T47D (cell line): ENCODE results near the gene MYL12A.
"Not testable (repeated sequence)": the region's sequence is repeated elsewhere in the genome, so short reads cannot be mapped to it uniquely, and the experiment has no call there.

Experiments used
- DNase-seq, 2 experiments: peaks; one replicate each; pipeline versions ENCODE4 v3.0.0 to v3.0.0-alpha.2; 2011 to 2012; ENCODE audit warnings: low read depth in 1 of 2, low spot score in 1 of 2
- JUND ChIP-seq: IDR thresholded peaks from 2 replicates; pipeline ENCODE4 v1.6.1; 2012; ENCODE audit warnings: low read depth
- in situ Hi-C: cut with HindIII; loops from 2 replicates; pipeline ENCODE4 v1.10.0; 2016; ENCODE audit warnings: low sequenced_read_pairs, low pct_unique_long_range_greater_than_20kb

Gene MYL12A

GRCh38 chr18:3247240-3248061, at the start of gene MYL12A:
Gene MYL12A (plus strand): TSS chr18:3247801. CDS start chr18:3253248, 5,447 bp downstream.
- in situ Hi-C loops, result no loop called here
- DNase-seq, result peak; percentile 52 to 96
- TF ChIP-seq JUND, result no peak

GRCh38 chr18:3198260-3198860, 49.2 kb upstream of the MYL12A start:
- in situ Hi-C loops, DNase-seq: not testable (repeated sequence)

GRCh38 chr18:3199942-3200645, 47.5 kb upstream of the MYL12A start:
- in situ Hi-C loops, result no loop called here
- DNase-seq, result no peak
- no peak for TF ChIP-seq JUND

GRCh38 chr18:3205239-3205638, 42.4 kb upstream of the MYL12A start:
- no peak for TF ChIP-seq JUND
- in situ Hi-C loops, result no loop called here
- DNase-seq, result no peak

- in situ Hi-C loops, result no loop called here
- DNase-seq, result no peak
- TF ChIP-seq JUND, result no peak
Measured at GRCh38 chr18:3207565-3207964, 40.0 kb upstream of the MYL12A start.

- no peak for DNase-seq
- in situ Hi-C loops, result no loop called here
Measured at GRCh38 chr18:3209859-3210569, 37.6 kb upstream of the MYL12A start.

GRCh38 chr18:3211236-3211992, 36.2 kb upstream of the MYL12A start:
- TF ChIP-seq JUND, result no peak
- DNase-seq, result no peak
- in situ Hi-C loops, result no loop called here

More at GRCh38 chr18:3209859-3210569, 37.6 kb upstream of the MYL12A start:
- no peak for TF ChIP-seq JUND

GRCh38 chr18:3212657-3213056, 34.9 kb upstream of the MYL12A start:
- no peak for DNase-seq
- TF ChIP-seq JUND, result no peak

GRCh38 chr18:3213300-3214059, 34.1 kb upstream of the MYL12A start:
- no peak for TF ChIP-seq JUND
- in situ Hi-C loops, result no loop called here
- no peak for DNase-seq

More at GRCh38 chr18:3212657-3213056, 34.9 kb upstream of the MYL12A start:
- in situ Hi-C loops, result no loop called here

- DNase-seq, result no peak
- in situ Hi-C loops, result no loop called here
- TF ChIP-seq JUND, result no peak
Measured at GRCh38 chr18:3214855-3215637, 32.6 kb upstream of the MYL12A start.
